Measurements from ENCODE around the gene CAPRIN2. TPM values are rescaled to one million over a fixed set of nuclear protein-coding genes. Genes with fewer than 3 reads are reported as not detected.

Gene CAPRIN2
- total RNA-seq, 4 donors from 2014 or later, result 16.1 to 153 (median 28.1) TPM

GRCh38 chr12:30753751-30754382 lies 884 bp downstream of the CAPRIN2 start:
- Histone ChIP-seq H3K27ac (peak overlapping the region; percentile 76 to 93 (median 82)), H3K4me1 (peaks cover 0 to 12% (median 4%) of the 10 kb centered on the region in 4 donors), H3K36me3 (no peaks in the 10 kb centered on the region), H3K4me3 (peak overlapping the region; percentile 60 to 97 (median 87)), H3K9me3 (no peaks in the 10 kb centered on the region), H3K27me3 (no peaks in the 10 kb centered on the region)
- DNase-seq, result no peak
- TF ChIP-seq POLR2A (IDR thresholded peaks at IDR 0.05) (no peak), CTCF (IDR thresholded peaks at IDR 0.05) (no peak)

- no peak overlapping the region for H3K4me3 ChIP-seq
- TF ChIP-seq POLR2A (IDR thresholded peaks at IDR 0.05) (no peak), CTCF (IDR thresholded peaks at IDR 0.05) (no peak)
- no peaks in the 10 kb centered on the region for H3K27me3 ChIP-seq
- H3K4me1 ChIP-seq, result peaks cover 0 to 12% (median 4%) of the 10 kb centered on the region in 4 donors
- no peak for DNase-seq
- H3K36me3 ChIP-seq, result no peaks in the 10 kb centered on the region
- H3K27ac ChIP-seq, result no peak overlapping the region
- H3K9me3 ChIP-seq, result no peaks in the 10 kb centered on the region
These were observed 1.5 kb downstream of the CAPRIN2 start for GRCh38 chr12:30753233-30753632.

DNA sequence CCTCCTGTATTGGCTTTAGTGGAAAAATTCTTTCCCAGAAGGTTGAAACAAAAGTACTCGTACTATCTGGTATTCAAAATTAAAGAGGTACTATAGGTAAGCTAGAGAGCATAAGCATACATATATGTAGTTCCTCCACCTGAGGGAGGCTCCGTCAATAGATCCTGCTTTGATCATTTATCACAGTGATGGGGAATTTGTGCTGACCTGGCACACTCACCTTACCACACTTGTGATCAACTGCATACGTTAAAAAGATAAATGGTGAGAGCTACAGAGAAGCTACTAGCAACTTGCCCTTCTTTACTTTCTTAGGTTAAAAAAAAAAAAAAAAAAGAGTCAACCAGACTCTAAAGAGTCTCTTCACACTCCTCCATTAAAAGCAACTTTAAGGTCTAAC lies 2.5 kb downstream of the CAPRIN2 start:
- H3K4me1 ChIP-seq, result peaks cover 0 to 12% (median 4%) of the 10 kb centered on the region in 4 donors
- no peak for TF ChIP-seq POLR2A (IDR thresholded peaks at IDR 0.05)
- TF ChIP-seq CTCF (IDR thresholded peaks at IDR 0.05), result no peak
- DNase-seq, result no peak

GRCh38 chr12:30748147-30748546 lies 6.6 kb downstream of the CAPRIN2 start:
- TF ChIP-seq POLR2A (IDR thresholded peaks at IDR 0.05) (no peak), CTCF (IDR thresholded peaks at IDR 0.05) (no peak)
- Histone ChIP-seq H3K27ac (no peak overlapping the region), H3K36me3 (peaks cover 0 to 8% (median 0%) of the 10 kb centered on the region in 3 donors), H3K4me1 (peaks cover 0 to 2% (median 0%) of the 10 kb centered on the region in 4 donors), H3K9me3 (no peaks in the 10 kb centered on the region), H3K27me3 (no peaks in the 10 kb centered on the region), H3K4me3 (no peak overlapping the region)
- DNase-seq, result no peak

More for the DNA sequence above, 2.5 kb downstream of the CAPRIN2 start:
- no peaks in the 10 kb centered on the region for H3K36me3 ChIP-seq
- no peaks in the 10 kb centered on the region for H3K9me3 ChIP-seq
- no peak overlapping the region for H3K4me3 ChIP-seq
- H3K27me3 ChIP-seq, result no peaks in the 10 kb centered on the region
- H3K27ac ChIP-seq, result no peak overlapping the region

DNA sequence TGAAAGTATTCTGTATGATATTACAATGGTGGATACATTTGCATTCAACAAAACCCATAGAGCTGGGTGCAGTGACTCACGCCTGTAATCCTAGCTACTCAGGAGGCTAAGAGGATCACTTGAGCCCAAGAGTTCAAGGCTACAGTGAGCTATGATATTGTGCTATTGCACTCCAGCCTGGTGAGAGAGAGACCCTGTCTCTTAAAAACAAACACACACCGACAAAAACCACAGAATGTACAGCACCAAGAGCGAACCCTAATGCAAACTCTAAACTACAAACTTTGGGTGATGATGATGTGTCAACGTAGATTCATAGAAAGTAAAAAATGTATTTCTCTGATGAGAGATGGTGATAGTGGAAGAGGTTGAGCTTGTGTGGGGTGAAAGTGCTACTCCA lies 8.6 kb downstream of the CAPRIN2 start:
- DNase-seq, result no peak
- Histone ChIP-seq H3K9me3 (no peaks in the 10 kb centered on the region), H3K4me3 (no peak overlapping the region), H3K4me1 (no peaks in the 10 kb centered on the region), H3K27me3 (no peaks in the 10 kb centered on the region), H3K27ac (no peak overlapping the region), H3K36me3 (peaks cover 0 to 8% (median 0%) of the 10 kb centered on the region in 3 donors)
- TF ChIP-seq CTCF (IDR thresholded peaks at IDR 0.05) (no peak), POLR2A (IDR thresholded peaks at IDR 0.05) (no peak)
